Neuronal stem cell (in vitro differentiated cells): ENCODE results near the gene DNTTIP2.

Experiments used
- DNase-seq: peaks from one replicate; pipeline ENCODE4 v3.0.0-alpha.2; 2013; ENCODE audit warnings: low spot score
- H2AFZ ChIP-seq: one replicate; pipeline ENCODE4 v1.6.1; 2013; ENCODE audit warnings: mild to moderate bottlenecking, low read length, inconsistent platforms
- H2AK5ac ChIP-seq: 2 replicates; pipeline ENCODE4 v1.6.1; 2013; ENCODE audit warnings: low read depth, mild to moderate bottlenecking, inconsistent platforms, low read length, moderate library complexity, mixed read lengths
- H2BK120ac ChIP-seq: 2 replicates; pipeline ENCODE4 v1.6.1; 2013; ENCODE audit warnings: low read depth, mild to moderate bottlenecking, inconsistent platforms, low read length, moderate library complexity, mixed read lengths
- H2BK12ac ChIP-seq: one replicate; pipeline ENCODE4 v1.6.1; 2013; ENCODE audit warnings: low read length, inconsistent platforms
- H2BK15ac ChIP-seq: 2 replicates; pipeline ENCODE4 v1.6.1; 2013; ENCODE audit warnings: mild to moderate bottlenecking, low read length, inconsistent platforms, mixed read lengths
- H2BK5ac ChIP-seq: one replicate; pipeline ENCODE4 v1.6.1; 2013; ENCODE audit warnings: inconsistent platforms, mild to moderate bottlenecking, low read length, moderate library complexity
- H3K14ac ChIP-seq: one replicate; pipeline ENCODE4 v1.6.1; 2013; ENCODE audit warnings: low read length, inconsistent platforms
- H3K18ac ChIP-seq: 2 replicates; pipeline ENCODE4 v1.6.1; 2013; ENCODE audit warnings: low read length, inconsistent platforms
- H3K23ac ChIP-seq: 2 replicates; pipeline ENCODE4 v1.6.1; 2013; ENCODE audit warnings: low read depth, mild to moderate bottlenecking, mixed read lengths, low read length, inconsistent platforms; ENCODE audit not compliant: poor library complexity
- H3K27ac ChIP-seq: replicated peaks from 3 replicates; pipeline ENCODE4 v1.5.1; 2013; ENCODE audit warnings: low read length, inconsistent platforms
- H3K27me3 ChIP-seq, 3 experiments: 2 replicates each; pipeline ENCODE4 v1.6.1; 2013; ENCODE audit warnings: low read length in 3 of 3, mild to moderate bottlenecking in 2 of 3, inconsistent platforms in 1 of 3, low read depth in 1 of 3, mixed read lengths in 1 of 3, moderate library complexity in 1 of 3; ENCODE audit not compliant: control insufficient read depth in 3 of 3, insufficient read depth in 3 of 3
- H3K36me3 ChIP-seq, 2 donors: replicated peaks in 1 of 2; 2 replicates each; pipeline ENCODE4 v1.6.1; 2013; ENCODE audit warnings: low read length in 2 of 2; ENCODE audit not compliant: control insufficient read depth in 2 of 2, insufficient read depth in 2 of 2
- H3K4ac ChIP-seq: 2 replicates; pipeline ENCODE4 v1.6.1; 2013; ENCODE audit warnings: inconsistent platforms, mild to moderate bottlenecking, low read length, moderate library complexity
- H3K4me1 ChIP-seq, 2 donors: 1 replicate in 1 of 2; 2 replicates in 1 of 2; pipeline ENCODE4 v1.6.1; 2013; ENCODE audit warnings: low read length in 2 of 2, low read depth in 1 of 2; ENCODE audit not compliant: control insufficient read depth in 2 of 2, insufficient read depth in 1 of 2
- H3K4me2 ChIP-seq: one replicate; pipeline ENCODE4 v1.6.1; 2013; ENCODE audit warnings: mild to moderate bottlenecking, low read length, inconsistent platforms; ENCODE audit not compliant: insufficient read depth, poor library complexity, severe bottlenecking
- H3K4me3 ChIP-seq, 2 donors: 2 replicates each; pipeline ENCODE4 v1.5.1; 2013; ENCODE audit warnings: low read length in 2 of 2, mild to moderate bottlenecking in 2 of 2, inconsistent platforms in 1 of 2, moderate library complexity in 1 of 2
- H3K79me1 ChIP-seq: one replicate; pipeline ENCODE4 v1.6.1; 2013; ENCODE audit warnings: low read depth, mild to moderate bottlenecking, inconsistent platforms, low read length, moderate library complexity
- H3K9ac ChIP-seq: one replicate; pipeline ENCODE4 v1.6.1; 2013; ENCODE audit warnings: mild to moderate bottlenecking, low read depth, low read length, inconsistent platforms; ENCODE audit not compliant: poor library complexity
- H3K9me3 ChIP-seq, 2 donors: replicated peaks in 1 of 2; 2 replicates each; pipeline versions ENCODE3 to v1.6.1; 2013; ENCODE audit warnings: low read length in 2 of 2, mild to moderate bottlenecking in 2 of 2, inconsistent platforms in 1 of 2, low read depth in 1 of 2, mixed read lengths in 1 of 2, moderate library complexity in 1 of 2; ENCODE audit not compliant: control insufficient read depth in 2 of 2, insufficient read depth in 1 of 2
- H4K8ac ChIP-seq: one replicate; pipeline ENCODE4 v1.6.1; 2013; ENCODE audit warnings: low read depth, mild to moderate bottlenecking, inconsistent platforms, low read length, moderate library complexity
- H4K91ac ChIP-seq: one replicate; pipeline ENCODE4 v1.6.1; 2013; ENCODE audit warnings: low read length, low read depth, mild to moderate bottlenecking, inconsistent platforms; ENCODE audit not compliant: poor library complexity
- WGBS, 2 donors: extraction: QIAGEN DNeasy Blood & Tissue Kit; methylation state at CpG; one replicate each; pipeline ENCODE4 v1.1.7; 2013; ENCODE audit warnings: missing lambda C conversion rate in 2 of 2, mixed read lengths in 1 of 2; ENCODE audit not compliant: insufficient read length in 2 of 2, insufficient replicate concordance in 1 of 2; ENCODE audit errors: extremely low coverage in 2 of 2; 5-methylcytosine and 5-hydroxymethylcytosine counted together

Gene DNTTIP2

GRCh38 chr1:93904228-93904627 lies 25.2 kb upstream of the DNTTIP2 start:
- no peak overlapping the region for H3K9ac ChIP-seq
- no peak overlapping the region for H3K18ac ChIP-seq
- no peak overlapping the region for H3K23ac ChIP-seq
- no peak overlapping the region for H2BK120ac ChIP-seq
- H3K4me1 ChIP-seq = peaks cover 1 to 5% of the 10 kb centered on the region in 2 donors
- no peak overlapping the region for H3K4ac ChIP-seq
- H3K4me3 ChIP-seq = no peak overlapping the region
- DNase-seq = no peak
- H2BK5ac ChIP-seq = no peak overlapping the region
- no peak overlapping the region for H4K91ac ChIP-seq
- no peak overlapping the region for H3K4me2 ChIP-seq
- no peaks in the 10 kb centered on the region for H3K9me3 ChIP-seq
- no CpG with 5 or more reads among the region's 2 CpGs for WGBS, 2 donors
- no peak overlapping the region for H3K14ac ChIP-seq
- no peak overlapping the region for H2AK5ac ChIP-seq
- no peak overlapping the region for H2BK12ac ChIP-seq
- H4K8ac ChIP-seq = no peak overlapping the region
- peaks cover 2% of the 10 kb centered on the region for H3K79me1 ChIP-seq
- no peak overlapping the region for H2AFZ ChIP-seq
- H2BK15ac ChIP-seq = no peak overlapping the region
- H3K27me3 ChIP-seq = no peaks in the 10 kb centered on the region
- H3K36me3 ChIP-seq = peaks cover 0 to 14% of the 10 kb centered on the region in 2 donors
- no peak overlapping the region for H3K27ac ChIP-seq

GRCh38 chr1:93900723-93901504 lies 21.9 kb upstream of the DNTTIP2 start:
- H2AFZ ChIP-seq = no peak overlapping the region
- no peak overlapping the region for H2BK15ac ChIP-seq
- no peak overlapping the region for H2AK5ac ChIP-seq
- no peak overlapping the region for H3K9ac ChIP-seq
- H3K4me3 ChIP-seq = no peak overlapping the region
- H3K36me3 ChIP-seq = peaks cover 3 to 27% of the 10 kb centered on the region in 2 donors
- no peak overlapping the region for H2BK5ac ChIP-seq
- no peak overlapping the region for H4K8ac ChIP-seq
- H3K4ac ChIP-seq = no peak overlapping the region
- H2BK120ac ChIP-seq = no peak overlapping the region
- no peak overlapping the region for H3K27ac ChIP-seq
- no peaks in the 10 kb centered on the region for H3K9me3 ChIP-seq
- no peak overlapping the region for H4K91ac ChIP-seq
- no peak overlapping the region for H3K4me2 ChIP-seq
- DNase-seq = no peak
- H3K18ac ChIP-seq = no peak overlapping the region
- no peak overlapping the region for H2BK12ac ChIP-seq
- H3K23ac ChIP-seq = no peak overlapping the region
- no peak overlapping the region for H3K14ac ChIP-seq
- no peaks in the 10 kb centered on the region for H3K4me1 ChIP-seq
- H3K79me1 ChIP-seq = no peaks in the 10 kb centered on the region
- no peaks in the 10 kb centered on the region for H3K27me3 ChIP-seq
- WGBS, 2 donors = no CpG with 5 or more reads among the region's 3 CpGs

- Histone ChIP-seq H2BK120ac (no peak overlapping the region), H4K91ac (no peak overlapping the region), H2BK15ac (no peak overlapping the region), H3K36me3 (peaks cover 3 to 27% of the 10 kb centered on the region in 2 donors), H2AK5ac (no peak overlapping the region), H3K9me3 (no peaks in the 10 kb centered on the region), H3K4ac (no peak overlapping the region), H3K23ac (no peak overlapping the region), H4K8ac (no peak overlapping the region), H3K79me1 (no peaks in the 10 kb centered on the region), H3K27ac (no peak overlapping the region), H2BK12ac (no peak overlapping the region), H3K9ac (no peak overlapping the region), H3K4me1 (no peaks in the 10 kb centered on the region), H3K18ac (no peak overlapping the region), H2BK5ac (no peak overlapping the region), H2AFZ (no peak overlapping the region), H3K4me2 (no peak overlapping the region), H3K4me3 (no peak overlapping the region), H3K14ac (no peak overlapping the region), H3K27me3 (no peaks in the 10 kb centered on the region)
- WGBS, 2 donors = no CpG with 5 or more reads among the region's 3 CpGs
- DNase-seq = no peak
These were observed 20.7 kb upstream of the DNTTIP2 start for GRCh38 chr1:93899543-93900207.

GRCh38 chr1:93888900-93889299 lies 9.9 kb upstream of the DNTTIP2 start:
- no peak for DNase-seq
- H3K9me3 ChIP-seq = no peaks in the 10 kb centered on the region
- H3K4me2 ChIP-seq = no peak overlapping the region
- no peak overlapping the region for H2BK120ac ChIP-seq
- H3K9ac ChIP-seq = no peak overlapping the region
- H2BK5ac ChIP-seq = no peak overlapping the region
- no peaks in the 10 kb centered on the region for H3K4me1 ChIP-seq
- H3K27ac ChIP-seq = no peak overlapping the region
- H3K4ac ChIP-seq = no peak overlapping the region
- no peak overlapping the region for H3K14ac ChIP-seq
- no CpG with 5 or more reads among the region's 6 CpGs for WGBS, 2 donors
- peaks cover 1 to 17% of the 10 kb centered on the region in 2 donors for H3K36me3 ChIP-seq
- no peak overlapping the region for H4K8ac ChIP-seq
- no peak overlapping the region for H3K4me3 ChIP-seq
- H2AK5ac ChIP-seq = no peak overlapping the region
- no peak overlapping the region for H4K91ac ChIP-seq
- H3K18ac ChIP-seq = no peak overlapping the region
- no peak overlapping the region for H2BK12ac ChIP-seq
- H2AFZ ChIP-seq = no peak overlapping the region
- no peak overlapping the region for H3K23ac ChIP-seq
- no peaks in the 10 kb centered on the region for H3K27me3 ChIP-seq
- no peaks in the 10 kb centered on the region for H3K79me1 ChIP-seq
- no peak overlapping the region for H2BK15ac ChIP-seq
